PFSK-1 (cell line): Measurements from ENCODE around the gene CRIP1.

Experiments used
- FOXP2 ChIP-seq: optimal IDR thresholded peaks from 2 replicates; pipeline ENCODE3; 2011; ENCODE audit warnings: borderline replicate concordance, control low read depth, inconsistent platforms; ENCODE audit not compliant: insufficient read depth; ENCODE audit errors: extremely low read length, extremely low read depth
- POLR2AphosphoS5 ChIP-seq: IDR thresholded peaks from 2 replicates; pipeline ENCODE4 v1.6.1; 2012; ENCODE audit warnings: low read depth, mild to moderate bottlenecking, control low read depth, low read length, moderate library complexity
- SIN3A ChIP-seq: IDR thresholded peaks from 2 replicates; pipeline ENCODE4 v1.6.1; 2012; ENCODE audit warnings: mild to moderate bottlenecking, low read length, moderate library complexity, borderline replicate concordance; ENCODE audit not compliant: insufficient read depth
- TAF1 ChIP-seq: IDR thresholded peaks from 2 replicates; pipeline ENCODE4 v1.6.1; 2012; ENCODE audit warnings: low read length, control low read depth, borderline replicate concordance; ENCODE audit not compliant: insufficient read depth
- TF ChIP-seq, protein P1 (sequence below), 2 experiments: IDR thresholded peaks; 2 replicates each; pipeline versions ENCODE4 v1.6.1 to v1.8.0; 2011 to 2012; ENCODE audit warnings: low read depth in 2 of 2, low read length in 2 of 2, control low read depth in 1 of 2, inconsistent platforms in 1 of 2, mild to moderate bottlenecking in 1 of 2, moderate library complexity in 1 of 2; ENCODE audit not compliant: insufficient read depth in 1 of 2

CRIP1 gene

DNA sequence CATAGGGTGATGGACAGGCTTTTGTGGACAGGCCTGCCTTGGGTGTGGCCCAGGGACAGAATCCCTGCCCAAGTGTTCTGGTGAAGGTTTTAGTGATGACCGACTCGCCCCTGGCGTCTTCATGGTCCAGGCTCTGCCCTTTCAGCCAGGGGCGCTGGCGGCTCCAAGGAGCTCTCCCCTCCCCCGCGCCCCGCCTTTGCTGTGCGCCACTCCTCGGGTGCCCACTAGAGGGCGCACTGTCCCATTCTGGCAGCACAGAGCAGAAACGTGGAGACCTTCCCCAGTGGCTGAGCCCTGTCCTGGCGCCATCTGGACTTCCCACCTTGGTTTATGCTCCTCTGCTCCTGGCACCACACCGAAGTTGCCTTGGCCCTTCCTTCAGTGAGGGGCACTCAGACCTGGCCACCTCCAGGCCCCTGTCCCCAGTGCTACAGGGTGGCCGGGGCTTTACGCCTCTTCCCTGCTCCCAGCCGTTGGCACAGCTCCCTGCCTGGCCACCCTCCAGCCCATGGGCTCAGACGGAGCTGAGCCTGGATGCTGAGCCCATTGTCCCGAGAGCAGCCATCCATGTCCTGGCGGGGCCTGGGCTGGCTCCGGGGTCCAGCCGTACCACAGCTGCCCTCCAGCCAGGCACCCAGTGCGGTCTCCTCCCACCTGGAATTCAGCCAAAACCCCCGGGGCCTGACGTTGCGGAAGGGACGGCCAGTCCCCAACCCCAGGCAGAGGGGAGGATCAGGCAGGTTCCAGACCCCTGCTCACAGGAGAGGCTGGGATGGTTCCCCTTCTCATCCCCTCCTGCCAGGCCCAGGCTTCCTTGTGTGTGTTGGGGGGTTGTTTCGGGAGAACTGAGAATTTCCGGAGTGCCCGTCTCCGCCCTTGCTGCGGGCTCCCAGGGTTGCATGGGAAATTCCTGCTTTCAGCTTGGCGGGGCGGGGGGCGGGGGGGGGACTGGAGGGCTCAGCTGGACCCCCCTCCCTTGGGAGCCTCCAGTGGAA lies 5.6 kb upstream of the CRIP1 start:
- no peak for TF ChIP-seq SIN3A
- TF ChIP-seq, protein P1, sequence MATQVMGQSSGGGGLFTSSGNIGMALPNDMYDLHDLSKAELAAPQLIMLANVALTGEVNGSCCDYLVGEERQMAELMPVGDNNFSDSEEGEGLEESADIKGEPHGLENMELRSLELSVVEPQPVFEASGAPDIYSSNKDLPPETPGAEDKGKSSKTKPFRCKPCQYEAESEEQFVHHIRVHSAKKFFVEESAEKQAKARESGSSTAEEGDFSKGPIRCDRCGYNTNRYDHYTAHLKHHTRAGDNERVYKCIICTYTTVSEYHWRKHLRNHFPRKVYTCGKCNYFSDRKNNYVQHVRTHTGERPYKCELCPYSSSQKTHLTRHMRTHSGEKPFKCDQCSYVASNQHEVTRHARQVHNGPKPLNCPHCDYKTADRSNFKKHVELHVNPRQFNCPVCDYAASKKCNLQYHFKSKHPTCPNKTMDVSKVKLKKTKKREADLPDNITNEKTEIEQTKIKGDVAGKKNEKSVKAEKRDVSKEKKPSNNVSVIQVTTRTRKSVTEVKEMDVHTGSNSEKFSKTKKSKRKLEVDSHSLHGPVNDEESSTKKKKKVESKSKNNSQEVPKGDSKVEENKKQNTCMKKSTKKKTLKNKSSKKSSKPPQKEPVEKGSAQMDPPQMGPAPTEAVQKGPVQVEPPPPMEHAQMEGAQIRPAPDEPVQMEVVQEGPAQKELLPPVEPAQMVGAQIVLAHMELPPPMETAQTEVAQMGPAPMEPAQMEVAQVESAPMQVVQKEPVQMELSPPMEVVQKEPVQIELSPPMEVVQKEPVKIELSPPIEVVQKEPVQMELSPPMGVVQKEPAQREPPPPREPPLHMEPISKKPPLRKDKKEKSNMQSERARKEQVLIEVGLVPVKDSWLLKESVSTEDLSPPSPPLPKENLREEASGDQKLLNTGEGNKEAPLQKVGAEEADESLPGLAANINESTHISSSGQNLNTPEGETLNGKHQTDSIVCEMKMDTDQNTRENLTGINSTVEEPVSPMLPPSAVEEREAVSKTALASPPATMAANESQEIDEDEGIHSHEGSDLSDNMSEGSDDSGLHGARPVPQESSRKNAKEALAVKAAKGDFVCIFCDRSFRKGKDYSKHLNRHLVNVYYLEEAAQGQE (IDR thresholded peaks at IDR 0.05; ENCODE audit: insufficient read depth in 1 of 2, low read depth in 2 of 2, low read length in 2 of 2): 0 out of 4 replicates have a peak, but pooled peaks of 1 of the 2 experiments have one; percentile 30

DNA sequence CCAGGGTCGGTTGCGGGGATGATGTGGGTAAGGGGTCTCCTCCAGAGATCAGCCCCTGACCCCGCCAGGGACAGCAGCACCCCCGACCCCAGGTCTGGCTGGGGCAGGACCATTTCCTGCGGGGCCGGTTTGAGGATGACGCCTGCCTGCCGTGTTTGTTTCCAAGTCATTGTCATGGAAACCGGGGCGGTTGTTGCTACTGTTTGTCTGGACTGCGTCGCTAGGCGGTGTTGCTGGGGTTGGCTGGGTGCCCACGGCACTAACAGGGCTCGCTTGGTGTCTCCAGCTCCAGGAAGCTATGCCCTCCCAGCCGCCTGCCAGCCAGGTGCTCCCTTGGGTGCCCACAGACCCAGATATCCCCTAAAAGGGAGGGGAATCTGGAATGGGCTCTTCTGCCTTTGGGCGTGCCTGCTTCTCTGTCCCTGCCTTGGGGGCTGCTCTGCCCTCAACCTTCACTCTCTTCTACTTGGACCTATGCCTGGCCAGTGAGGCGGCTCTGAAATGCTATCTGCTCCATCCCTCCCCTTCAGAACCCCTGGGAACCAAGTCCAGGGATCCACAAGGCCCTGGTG lies 4.7 kb upstream of the CRIP1 start:
- TF ChIP-seq SIN3A (no peak), POLR2AphosphoS5 (no peak)
- TF ChIP-seq, protein P1 (IDR thresholded peaks at IDR 0.05; ENCODE audit: insufficient read depth in 1 of 2, low read depth in 2 of 2, low read length in 2 of 2): no peak

GRCh38 chr14:105482486-105483110 lies 4.1 kb upstream of the CRIP1 start:
- TF ChIP-seq FOXP2 (no peak), TAF1 (no peak), SIN3A (no peak), POLR2AphosphoS5 (no peak)
- TF ChIP-seq, protein P1 (IDR thresholded peaks at IDR 0.05; ENCODE audit: insufficient read depth in 1 of 2, low read depth in 2 of 2, low read length in 2 of 2): no peak

DNA sequence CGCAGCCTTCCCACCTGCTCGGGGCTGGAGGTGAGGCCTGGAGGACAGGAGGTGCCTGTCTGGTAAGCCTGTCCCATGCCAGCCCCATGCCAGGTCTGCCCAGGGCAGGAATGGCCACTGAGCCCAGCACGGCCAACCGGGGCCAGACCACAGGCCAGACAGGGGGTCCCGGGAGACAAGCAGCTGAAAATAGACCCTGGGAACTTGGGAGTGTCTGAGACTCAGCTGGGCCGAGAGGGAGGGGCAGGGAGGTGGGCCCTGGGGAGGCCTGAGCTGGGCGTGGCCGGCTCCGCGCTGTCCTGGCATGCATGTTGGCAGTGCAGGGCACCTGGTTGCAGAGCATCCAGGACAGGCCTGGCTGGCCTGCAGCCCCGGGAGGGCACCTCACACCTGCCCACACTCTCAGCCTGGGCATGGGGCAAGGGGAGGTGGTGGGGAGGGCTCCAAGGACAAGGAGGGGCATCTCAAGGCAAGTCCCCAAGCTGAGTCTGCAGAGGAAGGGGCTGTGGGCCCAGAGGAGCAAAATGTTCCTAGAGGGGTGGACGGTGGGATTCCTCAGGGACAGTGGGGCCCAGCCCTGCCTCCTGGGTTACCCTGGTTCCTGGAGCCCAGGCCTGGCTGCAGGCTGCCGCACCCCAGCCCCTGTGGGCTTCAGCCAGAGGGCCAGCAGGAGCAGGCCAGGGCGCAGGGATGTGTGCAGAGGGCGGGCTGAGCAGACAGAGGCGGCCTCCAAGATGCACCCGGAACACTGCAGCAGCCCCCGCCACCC lies 3.2 kb upstream of the CRIP1 start:
- TF ChIP-seq FOXP2 (no peak), POLR2AphosphoS5 (no peak), SIN3A (no peak), TAF1 (no peak)
- TF ChIP-seq, protein P1 (IDR thresholded peaks at IDR 0.05; ENCODE audit: insufficient read depth in 1 of 2, low read depth in 2 of 2, low read length in 2 of 2): no peak
